ENCODE results near the gene N4BP2. TPM values are rescaled to one million over a fixed set of nuclear protein-coding genes. Genes with fewer than 3 reads are reported as not detected.

Gene N4BP2
- total RNA-seq, 2 experiments from 2014 or later = 21.1 to 21.5 TPM

GRCh38 chr4:40197879-40198689, 141.4 kb downstream of the N4BP2 start:
- ChIA-PET CTCF (interaction anchor here (0.9 to 3.3 kb wide), 5 partner anchors 9 to 142 kb away, joined by 3 to 15 read pairs (median 6); partner anchors contain the start of gene N4BP2), POLR2A (interaction anchor here (0.6 to 11.2 kb wide), 7 partner anchors 11 to 142 kb away, joined by 3 to 218 read pairs (median 9); partner anchors contain the start of gene N4BP2)

- POLR2A ChIA-PET = interaction anchor here (0.5 to 11.2 kb wide), 11 partner anchors 10 to 143 kb away, joined by 3 to 218 read pairs (median 9); partner anchors contain the start of gene N4BP2
- CTCF ChIA-PET = interaction anchor here (1.1 to 2.8 kb wide), 8 partner anchors 8 to 143 kb away, joined by 3 to 11 read pairs (median 6); partner anchors contain the start of gene N4BP2
These were observed 142.6 kb downstream of the N4BP2 start for GRCh38 chr4:40199179-40199670.

- POLR2A ChIA-PET = interaction anchor here (0.5 to 11.2 kb wide), 17 partner anchors 9 to 499 kb away, joined by 3 to 218 read pairs (median 7); partner anchors contain the start of gene N4BP2
- CTCF ChIA-PET = interaction anchor here (0.6 to 2.8 kb wide), 14 partner anchors 9 to 702 kb away, joined by 3 to 11 read pairs (median 5); partner anchors contain the start of gene N4BP2
These were observed 143.6 kb downstream of the N4BP2 start for GRCh38 chr4:40199999-40200874.

- ChIA-PET CTCF (interaction anchor here (0.9 to 2.8 kb wide), 8 partner anchors 10 to 145 kb away, joined by 3 to 11 read pairs (median 6); partner anchors contain the start of gene N4BP2), POLR2A (interaction anchor here (0.5 to 15.1 kb wide), 17 partner anchors 6 to 499 kb away, joined by 3 to 218 read pairs (median 9); partner anchors contain the start of genes N4BP2 and RHOH)
These were observed 144.5 kb downstream of the N4BP2 start for GRCh38 chr4:40200875-40201801.

GRCh38 chr4:40201898-40202297, 145.2 kb downstream of the N4BP2 start:
- POLR2A ChIA-PET = interaction anchor here (0.6 to 15.1 kb wide), 11 partner anchors 6 to 108 kb away, joined by 3 to 218 read pairs (median 5); partner anchors contain the start of gene RHOH
- CTCF ChIA-PET = no interaction called here

GRCh38 chr4:40202474-40202873, 145.8 kb downstream of the N4BP2 start:
- POLR2A ChIA-PET = interaction anchor here (0.5 to 15.1 kb wide), 12 partner anchors 7 to 223 kb away, joined by 3 to 218 read pairs (median 4); partner anchors contain the start of gene RHOH
- CTCF ChIA-PET = interaction anchor here (1.1 kb wide), 1 partner anchor 13 kb away, joined by 4 read pairs; no protein-coding TSS in a partner anchor

- CTCF ChIA-PET = interaction anchor here (0.7 to 1.8 kb wide), 11 partner anchors 8 to 112 kb away, joined by 3 to 12 read pairs (median 3); no protein-coding TSS in a partner anchor
- POLR2A ChIA-PET = interaction anchor here (0.5 to 15.1 kb wide), 13 partner anchors 9 to 149 kb away, joined by 3 to 218 read pairs (median 6); partner anchors contain the start of gene RHOH
These were observed 148.0 kb downstream of the N4BP2 start for GRCh38 chr4:40204507-40205258.

GRCh38 chr4:40205259-40206198, 148.9 kb downstream of the N4BP2 start:
- CTCF ChIA-PET = interaction anchor here (0.7 to 2.9 kb wide), 12 partner anchors 8 to 111 kb away, joined by 3 to 15 read pairs (median 3); partner anchors contain the start of gene RHOH
- POLR2A ChIA-PET = interaction anchor here (0.5 to 15.1 kb wide), 15 partner anchors 9 to 150 kb away, joined by 3 to 218 read pairs (median 6); partner anchors contain the start of gene RHOH

GRCh38 chr4:40206426-40206825, 149.8 kb downstream of the N4BP2 start:
- CTCF ChIA-PET = interaction anchor here (1.3 to 2.9 kb wide), 3 partner anchors 9 to 23 kb away, joined by 3 to 15 read pairs (median 4); partner anchors contain the start of gene RHOH
- POLR2A ChIA-PET = interaction anchor here (2.9 to 15.1 kb wide), 3 partner anchors 11 to 20 kb away, joined by 17 to 218 read pairs (median 23); partner anchors contain the start of gene RHOH

Other genes with a start within 250 kb of the N4BP2 start
- 100 to 1,000 TPM; 108 to 115 TPM for gene PDS5A, start 78.9 kb upstream of the N4BP2 start, total RNA-seq
- 100 to 1,000 TPM; 122 to 146 TPM for gene RHOH, start 140.2 kb downstream of the N4BP2 start, total RNA-seq

All from activated CD8-positive, alpha-beta memory T cell treated with anti-CD3 and anti-CD28 coated beads for 36 hours (primary cell).